ENCODE results near the gene TPRX1.
"Not testable (repeated sequence)": the region's sequence is repeated elsewhere in the genome, so short reads cannot be mapped to it uniquely, and the experiment has no call there.

TPRX1 gene

DNA sequence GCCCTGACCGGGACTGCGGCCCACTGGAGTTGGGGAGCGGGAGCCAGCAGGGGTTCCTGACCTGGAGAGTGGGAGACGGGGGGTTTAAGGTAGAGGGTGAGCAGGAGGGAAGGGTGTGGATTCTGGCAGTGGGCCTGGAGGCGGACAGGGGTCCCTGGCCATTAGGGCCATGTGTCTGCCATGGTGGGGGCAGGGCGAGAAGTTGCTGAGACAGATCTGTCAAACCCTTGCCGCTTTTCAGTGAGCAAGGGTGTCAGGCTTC lies 38.1 kb downstream of the TPRX1 start:
- no peak for DNase-seq

DNA sequence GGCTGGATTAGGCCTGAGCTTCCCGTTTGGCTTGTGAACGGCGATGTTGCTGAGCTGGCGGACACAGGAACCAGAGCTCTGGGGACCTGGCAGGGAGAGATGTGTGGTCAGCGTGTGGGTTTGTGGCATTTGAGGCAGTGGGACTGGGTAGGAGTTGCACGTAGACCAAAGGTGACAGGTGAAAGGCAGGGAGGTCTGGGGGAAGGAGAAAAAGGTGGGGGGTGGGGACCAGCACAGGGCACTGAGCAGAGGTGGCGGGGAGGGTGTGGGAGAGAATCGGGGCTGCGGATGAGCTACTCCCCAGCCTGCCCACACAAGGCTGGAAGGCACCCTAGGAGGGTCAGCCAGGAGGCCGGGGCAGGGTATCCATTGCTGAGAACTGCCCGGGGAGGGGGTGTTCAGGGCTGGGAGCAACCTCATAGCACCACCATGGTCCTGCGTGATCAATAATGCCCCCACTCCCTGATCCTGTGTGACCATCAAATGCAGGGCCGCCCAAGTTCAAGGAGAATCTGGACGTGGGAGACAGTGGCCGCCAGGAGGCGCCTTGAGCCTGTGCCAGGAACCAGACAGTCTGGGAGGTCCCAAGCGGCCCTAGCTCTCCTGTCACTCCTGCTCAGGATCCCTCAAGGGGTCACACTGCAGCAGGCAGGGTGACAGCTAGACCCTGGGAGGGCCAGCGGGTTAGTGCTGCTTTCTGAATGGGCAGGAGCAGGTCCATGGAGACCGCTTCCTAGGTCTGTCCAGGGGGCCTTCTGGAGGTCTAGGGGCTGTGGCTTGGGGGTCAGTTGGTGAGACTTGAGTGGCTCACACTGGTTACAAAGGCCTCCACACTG lies 38.6 kb downstream of the TPRX1 start:
- peak; percentile 17 for DNase-seq

DNA sequence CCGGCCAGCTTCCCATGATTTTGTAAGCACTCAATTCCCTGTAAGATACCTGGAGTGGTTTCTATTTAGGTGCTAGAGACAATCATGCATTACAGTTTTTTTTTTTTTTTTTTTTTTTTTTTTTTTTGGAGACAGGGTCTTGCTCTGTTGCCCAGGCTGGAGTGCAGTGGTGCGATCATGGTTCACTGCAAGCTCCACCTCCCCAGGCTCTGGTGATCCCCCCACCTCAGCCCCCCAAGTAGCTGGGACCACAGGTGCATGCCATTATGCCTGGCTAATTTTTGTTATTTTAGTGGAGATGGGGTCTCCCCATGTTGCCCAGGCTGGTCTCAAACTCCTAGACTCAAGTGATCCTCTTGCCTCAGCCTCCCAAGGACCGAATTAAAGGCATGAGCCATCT lies 39.6 kb downstream of the TPRX1 start:
- DNase-seq: not testable (repeated sequence)

DNA sequence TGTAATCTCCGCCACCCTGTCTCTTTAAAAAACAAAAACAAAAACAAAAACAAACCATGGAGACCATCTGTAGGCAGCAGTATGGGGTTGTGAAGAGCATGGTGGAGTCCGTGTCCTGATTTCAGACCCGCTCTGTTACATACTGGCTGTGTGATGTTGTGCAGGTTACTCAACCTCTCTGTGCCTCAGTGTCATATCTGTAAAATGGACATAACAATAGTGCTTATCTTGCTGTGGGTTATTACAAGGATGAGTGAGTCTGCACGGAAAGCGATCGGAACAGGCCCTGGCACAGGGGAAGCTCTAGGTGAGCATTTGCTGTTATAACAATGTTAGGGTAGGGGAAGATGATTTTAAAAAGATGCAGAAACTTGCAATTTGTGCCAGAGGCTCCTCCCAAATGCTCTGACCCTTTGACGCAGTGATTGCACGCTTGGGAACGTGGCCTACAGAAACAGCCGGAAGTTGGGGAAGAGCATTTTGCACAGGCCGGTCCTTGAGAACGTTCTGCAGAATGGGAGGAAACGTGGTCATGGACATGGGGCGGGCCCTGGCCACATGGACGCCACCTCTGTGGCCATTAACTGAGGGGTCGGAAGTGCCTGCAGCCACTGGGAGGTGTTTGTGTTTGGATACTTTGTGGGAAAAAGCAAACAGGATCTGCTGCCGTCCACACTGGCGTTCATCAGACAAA lies 41.6 kb downstream of the TPRX1 start:
- no peak for DNase-seq

DNA sequence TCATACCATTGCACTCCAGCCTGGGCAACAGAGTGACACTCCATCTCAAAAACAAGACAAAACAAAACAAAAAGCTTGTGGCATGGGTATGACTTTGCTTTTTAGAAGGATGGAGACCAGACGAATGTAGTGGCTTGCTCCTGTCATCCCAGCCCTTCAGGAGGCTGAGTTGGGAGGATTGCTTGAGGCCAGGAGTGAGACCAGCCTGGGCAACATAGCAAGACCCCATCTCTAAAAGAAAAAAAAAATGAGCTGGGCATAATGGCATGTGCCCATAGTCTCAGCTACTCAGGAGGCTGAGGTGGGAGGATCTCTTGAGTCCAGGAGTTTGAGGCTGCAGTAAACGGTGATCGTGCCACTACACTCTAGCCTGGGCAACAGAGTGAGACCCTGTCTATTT lies 42.2 kb downstream of the TPRX1 start:
- no peak for DNase-seq

DNA sequence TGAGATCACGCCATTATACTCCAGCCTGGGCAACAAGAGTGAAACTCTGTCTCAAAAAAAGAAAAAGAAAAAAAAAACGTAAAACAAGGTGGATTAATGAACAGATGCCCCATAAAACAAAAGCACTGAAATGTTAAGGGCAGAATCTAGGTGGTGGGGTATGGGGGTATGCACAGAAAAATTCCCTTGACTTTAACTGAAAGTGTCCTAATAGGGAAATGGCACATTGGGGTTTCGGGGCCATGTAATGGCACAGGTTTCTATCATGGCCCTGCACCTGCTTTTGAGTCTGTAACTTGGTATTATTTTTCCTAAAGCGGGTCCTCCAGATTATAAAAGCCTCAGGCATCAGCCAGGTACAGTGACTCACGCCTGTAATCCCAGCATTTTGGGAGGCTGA lies 42.8 kb downstream of the TPRX1 start:
- DNase-seq: no peak

DNA sequence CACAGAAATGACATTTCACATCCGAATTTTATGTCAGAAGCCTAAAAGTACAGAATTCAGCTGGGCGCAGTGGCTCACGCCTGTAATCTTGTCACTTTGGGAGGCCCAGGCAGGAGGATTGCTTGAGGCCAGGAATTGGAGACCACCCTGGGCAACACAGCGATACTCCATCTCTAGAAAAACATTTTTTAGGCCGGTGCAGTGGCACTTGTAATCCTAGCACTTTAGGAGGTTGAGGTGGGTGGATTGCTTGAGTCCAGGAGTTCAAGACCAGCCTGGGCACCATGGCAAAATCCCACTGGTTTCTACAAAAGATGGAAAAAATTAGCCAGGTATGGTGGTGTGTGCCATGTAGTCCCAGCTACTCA lies 43.7 kb downstream of the TPRX1 start:
- DNase-seq: no peak

DNA sequence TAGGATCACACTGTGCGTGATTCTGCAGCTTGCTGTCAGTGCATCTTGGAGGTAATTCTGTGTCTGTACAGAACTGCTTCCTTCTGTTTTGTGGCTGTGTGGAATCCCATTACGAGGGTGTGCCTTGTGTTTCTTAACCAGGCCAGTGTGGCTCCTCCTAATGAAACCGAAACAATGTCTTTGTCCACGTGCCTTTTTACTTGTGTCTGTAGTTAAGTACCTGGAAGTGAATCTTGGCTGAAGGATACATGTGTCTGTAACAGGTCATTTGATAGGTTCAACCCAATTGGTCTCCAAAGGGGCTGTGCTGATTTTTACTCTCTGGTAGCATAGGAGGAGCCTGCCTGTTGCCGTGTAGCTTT lies 45.9 kb downstream of the TPRX1 start:
- no peak for DNase-seq

DNA sequence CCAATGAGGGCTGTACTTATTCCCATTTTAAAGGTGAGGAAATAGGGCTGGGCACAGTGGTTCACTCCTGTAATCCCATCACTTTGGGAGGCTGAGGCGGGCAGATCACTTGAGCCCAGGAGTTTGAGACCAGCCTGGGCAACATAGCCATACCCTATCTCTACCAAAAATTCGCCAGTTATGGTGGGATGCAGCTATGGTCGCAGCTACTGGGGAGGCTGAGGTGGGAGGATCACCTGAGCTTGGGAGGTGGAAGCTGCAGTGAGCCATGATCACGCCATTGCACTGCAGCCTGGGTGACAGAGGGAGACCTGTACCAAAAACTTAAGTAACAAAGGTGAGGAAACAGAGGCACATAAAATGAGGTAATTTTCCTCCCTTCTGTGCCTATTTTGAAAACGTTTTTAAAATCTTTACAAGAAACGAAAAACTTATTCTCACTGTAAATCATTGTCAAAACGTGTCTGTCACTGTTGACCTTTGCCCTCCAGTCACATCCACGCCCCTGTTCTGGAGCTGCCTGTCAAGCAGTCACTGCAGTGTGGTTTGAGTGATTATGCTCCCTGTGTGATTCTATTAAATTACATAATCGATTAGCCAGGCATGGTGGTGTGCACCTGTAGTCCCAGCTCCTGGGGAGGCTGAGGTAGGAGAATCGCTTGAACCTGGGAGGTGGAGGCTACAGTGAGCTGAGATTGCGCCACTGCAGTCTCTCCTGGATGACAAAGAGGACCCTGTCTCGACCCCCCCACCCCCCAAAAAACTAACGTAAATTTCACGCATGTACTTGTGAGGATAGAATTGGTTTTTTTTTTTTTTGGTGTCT lies 46.5 kb downstream of the TPRX1 start:
- no peak for DNase-seq

DNA sequence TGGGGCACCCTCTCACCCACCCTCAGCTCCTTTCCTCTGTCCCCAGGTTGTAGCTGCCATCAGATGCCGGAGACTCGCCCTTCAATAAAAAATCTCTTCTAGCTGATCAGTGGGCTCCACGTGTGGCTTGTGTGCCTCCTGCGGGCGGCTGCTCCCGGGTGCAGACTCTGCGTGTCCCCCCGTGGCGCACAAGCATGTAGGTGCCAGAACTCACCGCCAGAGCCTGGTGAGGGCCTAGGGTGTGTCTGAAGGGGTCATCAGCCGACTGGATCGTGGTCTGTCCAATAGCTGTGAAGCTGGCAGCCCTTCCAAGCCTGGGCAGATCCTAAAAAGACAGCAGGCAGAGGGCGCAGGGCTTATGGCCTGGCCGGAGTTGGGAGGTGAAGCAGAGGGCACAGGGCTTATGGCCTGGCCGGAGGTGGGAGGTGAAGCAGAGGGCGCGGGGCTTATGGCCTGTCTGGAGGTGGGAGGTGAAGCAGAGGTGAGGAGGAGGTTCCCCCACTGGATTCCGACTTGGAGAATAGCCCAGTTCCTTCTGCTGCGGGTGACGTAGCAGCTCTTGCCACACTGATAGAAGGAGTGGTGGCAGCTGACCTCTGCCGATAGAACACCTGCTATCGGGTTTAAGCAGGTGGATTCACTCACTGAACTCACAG lies 47.3 kb downstream of the TPRX1 start:
- DNase-seq: no peak

DNA sequence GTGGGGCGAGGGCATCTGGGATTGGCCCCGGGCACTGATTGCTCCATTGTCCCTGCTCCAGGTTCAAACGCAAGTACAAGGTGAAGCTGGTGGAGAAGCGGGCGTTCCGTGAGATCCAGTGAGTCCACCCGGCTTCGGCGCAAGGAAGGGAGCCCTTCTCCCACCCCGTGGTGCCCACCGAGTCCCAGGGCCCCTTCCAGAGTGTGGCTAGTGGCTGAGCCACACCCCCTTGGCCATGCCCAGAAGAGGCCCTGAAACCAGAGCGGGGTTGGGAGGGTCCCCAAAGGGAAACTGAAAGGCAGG lies 47.8 kb downstream of the TPRX1 start:
- no peak for DNase-seq

DNA sequence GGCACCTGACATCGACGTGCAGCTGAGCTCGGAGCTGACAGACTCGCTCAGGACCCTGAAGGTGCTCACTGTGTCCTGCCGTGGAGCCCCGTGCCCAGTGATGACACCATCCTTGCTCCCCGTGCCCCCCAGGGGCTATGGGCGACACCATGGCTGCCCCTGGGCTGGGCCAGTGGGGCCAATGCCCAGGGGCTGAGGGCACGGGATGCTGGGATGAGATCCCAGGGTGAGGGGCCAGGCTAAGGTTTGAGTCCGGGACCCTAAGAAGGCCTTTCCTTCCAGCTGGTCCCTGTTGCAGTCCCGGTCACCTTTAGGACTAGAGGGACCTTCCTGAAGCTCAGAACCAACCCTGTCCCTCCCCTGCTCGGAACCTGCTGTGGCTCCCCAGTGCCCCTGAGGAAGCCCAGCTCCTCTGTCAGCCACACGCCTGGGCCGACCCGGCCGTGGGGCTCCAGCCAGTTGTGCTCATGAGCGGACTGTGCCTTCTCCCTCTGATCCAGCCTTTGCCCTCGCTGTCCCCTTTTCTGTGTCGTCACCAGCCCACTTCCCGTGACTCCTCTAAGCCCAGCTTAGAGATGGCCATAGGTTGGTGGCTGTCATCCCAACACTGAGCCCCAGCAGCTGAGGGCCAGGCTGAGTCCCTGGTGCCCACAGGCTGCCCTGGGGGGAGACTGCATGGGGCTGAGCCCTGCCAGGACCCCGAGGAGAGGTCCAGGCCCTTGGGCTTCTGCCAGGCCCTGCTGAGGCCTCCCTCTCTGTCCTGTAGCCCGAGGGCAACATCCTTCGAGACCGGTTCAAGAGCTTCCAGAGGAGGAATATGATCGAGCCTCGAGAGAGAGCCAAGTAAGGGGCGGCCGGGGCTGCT lies 48.4 kb downstream of the TPRX1 start:
- no peak for DNase-seq

DNA sequence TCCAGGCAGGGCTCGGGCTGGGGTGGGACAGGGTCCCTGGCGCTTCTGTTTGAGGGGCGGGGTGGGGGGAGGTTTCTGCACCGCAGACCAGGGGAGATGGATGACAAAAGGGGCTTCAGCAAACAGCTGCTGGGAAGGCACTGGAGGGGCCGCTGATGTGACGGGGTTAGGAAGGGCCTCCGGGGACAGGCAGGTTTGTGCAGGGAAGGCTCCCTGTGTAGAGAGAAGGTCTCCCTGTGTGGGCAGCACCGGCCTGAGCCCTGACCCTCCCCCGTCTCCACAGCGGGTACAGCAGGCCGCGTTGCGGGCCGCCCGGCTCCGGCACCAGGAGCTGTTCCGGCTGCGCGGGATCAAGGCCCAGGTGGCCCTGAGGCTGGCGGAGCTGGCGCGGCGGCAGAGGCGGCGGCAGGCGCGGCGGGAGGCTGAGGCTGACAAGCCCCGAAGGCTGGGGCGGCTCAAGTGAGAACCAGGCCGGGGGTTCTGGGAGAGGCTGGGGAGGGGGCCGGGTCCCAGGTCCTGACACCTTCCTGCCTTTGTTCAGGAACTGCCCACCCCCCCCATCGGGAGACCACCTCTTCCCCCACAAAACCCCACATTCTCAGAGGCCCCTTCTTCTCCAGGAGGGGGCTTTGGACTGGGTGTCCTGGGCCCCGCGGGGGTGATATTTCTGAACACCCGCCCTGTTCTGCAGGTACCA lies 49.1 kb downstream of the TPRX1 start:
- DNase-seq: no peak

DNA sequence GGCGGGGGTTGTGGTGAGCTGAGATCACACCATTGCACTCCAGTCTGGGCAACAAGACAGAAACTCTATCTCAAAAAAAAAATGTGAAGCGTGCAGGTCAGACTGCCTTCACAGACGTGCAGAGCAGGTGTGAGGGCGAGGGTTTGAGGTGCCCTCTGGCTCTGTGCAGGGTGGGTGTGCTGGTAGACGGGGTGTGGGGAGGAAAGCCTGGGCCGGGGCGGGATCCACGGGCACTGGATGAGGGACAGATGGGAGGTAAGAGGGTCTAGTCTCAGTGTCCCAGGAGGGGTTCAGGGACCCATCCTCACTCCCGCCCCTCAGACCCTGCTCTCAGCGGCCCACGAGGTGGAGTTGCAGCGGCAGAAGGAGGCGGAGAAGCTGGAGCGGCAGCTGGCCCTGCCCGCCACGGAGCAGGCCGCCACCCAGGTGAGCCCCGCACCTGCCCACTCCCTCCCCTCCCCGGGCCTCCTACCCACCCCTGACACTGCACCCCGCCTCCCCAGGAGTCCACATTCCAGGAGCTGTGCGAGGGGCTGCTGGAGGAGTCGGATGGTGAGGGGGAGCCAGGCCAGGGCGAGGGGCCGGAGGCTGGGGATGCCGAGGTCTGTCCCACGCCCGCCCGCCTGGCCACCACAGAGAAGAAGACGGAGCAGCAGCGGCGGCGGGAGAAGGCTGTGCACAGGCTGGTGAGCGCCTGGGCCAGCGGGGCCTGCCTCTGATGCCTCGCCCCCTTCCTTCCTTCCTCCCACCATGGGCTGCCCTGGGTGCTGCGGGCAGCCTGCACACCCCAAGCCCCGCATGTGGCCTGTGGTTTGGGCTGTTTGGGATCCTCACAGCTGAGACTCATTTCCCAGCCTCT lies 49.9 kb downstream of the TPRX1 start:
- DNase-seq: no peak

DNA sequence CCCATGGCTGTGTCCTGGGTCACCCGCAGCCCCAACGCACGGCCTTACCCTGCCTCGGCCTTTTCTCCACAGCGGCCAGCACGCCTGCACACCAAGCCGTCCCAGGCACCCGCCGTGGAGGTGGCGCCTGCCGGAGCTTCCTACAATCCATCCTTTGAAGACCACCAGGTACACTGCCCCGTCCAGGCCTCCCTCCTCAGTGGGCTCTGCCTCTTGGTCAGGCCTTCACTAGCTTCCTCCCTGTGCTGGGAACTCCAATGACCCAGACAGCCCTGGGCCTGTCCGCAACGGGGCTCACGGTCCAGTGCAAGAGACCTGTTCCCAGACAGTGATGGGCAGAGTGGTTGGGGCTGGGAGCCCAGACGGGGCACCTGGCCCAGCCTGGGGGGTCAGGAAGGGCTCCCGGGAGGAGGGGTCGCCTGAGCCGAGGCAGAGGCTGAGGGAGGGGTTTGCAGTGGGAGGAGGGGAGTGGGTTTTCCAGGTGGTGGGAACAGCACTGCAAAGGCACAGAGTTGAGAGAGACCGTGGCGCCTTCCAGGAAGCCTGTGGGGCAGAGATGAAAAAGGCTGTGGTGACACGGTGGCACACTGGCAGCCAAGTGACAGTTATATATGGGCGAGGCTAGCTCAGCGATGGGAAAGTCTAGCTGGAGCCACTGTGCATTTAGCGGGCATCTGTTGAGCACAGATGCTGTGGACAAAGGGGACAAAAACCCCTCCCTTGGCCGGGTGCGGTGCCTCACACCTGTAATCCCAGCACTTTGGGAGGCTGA lies 51.7 kb downstream of the TPRX1 start:
- DNase-seq: no peak

Data from CD4-positive, alpha-beta T cell treated with Interferon gamma for 1 hour (primary cell).